ENCODE results near the gene EDNRA. TPM values are rescaled to one million over a fixed set of nuclear protein-coding genes. Genes with fewer than 3 reads are reported as not detected.

Gene EDNRA
- total RNA-seq, 4 donors from 2014 or later, result 12.7 to 25.5 (median 19.4) TPM

- Histone ChIP-seq H3K9me3 (no peaks in the 10 kb centered on the region), H3K27me3 (no peaks in the 10 kb centered on the region), H3K4me1 (peaks cover 0 to 21% (median 0%) of the 10 kb centered on the region in 4 donors), H3K36me3 (no peaks in the 10 kb centered on the region), H3K27ac (peak overlapping the region in 2 of 4 donors; percentile 57 to 85), H3K4me3 (no peak overlapping the region)
- no peak for TF ChIP-seq POLR2A (IDR thresholded peaks at IDR 0.05)
- TF ChIP-seq EP300 (IDR thresholded peaks at IDR 0.05), result peak in 1 of 2 donors; percentile 35
- WGBS, 2 donors, result 49 to 72% methylated on average over 5 of the region's 5 CpGs
- DNase-seq (ENCODE audit: low spot score in 2 of 2), result peak; percentile 63
Measured at GRCh38 chr4:147479786-147480185, 1.1 kb upstream of the EDNRA start.

GRCh38 chr4:147480502-147480890 is 401 bp upstream of the EDNRA start:
- Histone ChIP-seq H3K36me3 (no peaks in the 10 kb centered on the region), H3K4me1 (peaks cover 0 to 21% (median 0%) of the 10 kb centered on the region in 4 donors), H3K27me3 (no peaks in the 10 kb centered on the region), H3K27ac (peak overlapping the region in 3 of 4 donors; percentile 57 to 85 (median 57)), H3K4me3 (peak overlapping the region; percentile 36 to 59 (median 40)), H3K9me3 (no peaks in the 10 kb centered on the region)
- WGBS, 2 donors, result 53 to 76% methylated on average over 11 of the region's 11 CpGs
- TF ChIP-seq EP300 (IDR thresholded peaks at IDR 0.05), result no peak
- TF ChIP-seq POLR2A (IDR thresholded peaks at IDR 0.05), result no peak
- TF ChIP-seq CTCF (IDR thresholded peaks at IDR 0.05), result no peak
- DNase-seq (ENCODE audit: low spot score in 2 of 2), result no peak

GRCh38 chr4:147481577-147482109 is 746 bp downstream of the EDNRA start:
- Histone ChIP-seq H3K27me3 (no peaks in the 10 kb centered on the region), H3K4me3 (peak overlapping the region; percentile 36 to 59 (median 40)), H3K36me3 (no peaks in the 10 kb centered on the region), H3K27ac (peak overlapping the region in 3 of 4 donors; percentile 57 to 85 (median 57)), H3K4me1 (peaks cover 0 to 21% (median 0%) of the 10 kb centered on the region in 4 donors), H3K9me3 (no peaks in the 10 kb centered on the region)
- WGBS, 2 donors, result 6 to 9% methylated on average over 8 to 12 of the region's 13 CpGs
- TF ChIP-seq CTCF (IDR thresholded peaks at IDR 0.05) (no peak), EP300 (IDR thresholded peaks at IDR 0.05) (no peak), POLR2A (IDR thresholded peaks at IDR 0.05) (no peak)
- no peak for DNase-seq (ENCODE audit: low spot score in 2 of 2)

- no peaks in the 10 kb centered on the region for H3K36me3 ChIP-seq
- H3K27me3 ChIP-seq, result no peaks in the 10 kb centered on the region
- H3K9me3 ChIP-seq, result no peaks in the 10 kb centered on the region
- DNase-seq (ENCODE audit: low spot score in 2 of 2), result no peak
- peaks cover 0 to 21% (median 0%) of the 10 kb centered on the region in 4 donors for H3K4me1 ChIP-seq
- peak overlapping the region in 2 of 4 donors; percentile 57 to 85 for H3K27ac ChIP-seq
- TF ChIP-seq POLR2A (IDR thresholded peaks at IDR 0.05) (no peak), EP300 (IDR thresholded peaks at IDR 0.05) (no peak), CTCF (IDR thresholded peaks at IDR 0.05) (no peak)
- 51 to 62% methylated on average over 2 of the region's 2 CpGs for WGBS, 2 donors
- peak overlapping the region in 2 of 4 donors; percentile 36 to 59 for H3K4me3 ChIP-seq
Measured at GRCh38 chr4:147482281-147482680, 1.4 kb downstream of the EDNRA start.

- no peaks in the 10 kb centered on the region for H3K36me3 ChIP-seq
- no peak overlapping the region for H3K4me3 ChIP-seq
- H3K27me3 ChIP-seq, result no peaks in the 10 kb centered on the region
- no peaks in the 10 kb centered on the region for H3K9me3 ChIP-seq
- peaks cover 0 to 15% (median 0%) of the 10 kb centered on the region in 4 donors for H3K4me1 ChIP-seq
- no peak overlapping the region for H3K27ac ChIP-seq
- WGBS, 2 donors, result 87 to 92% methylated on average over 2 of the region's 2 CpGs
- no peak for TF ChIP-seq CTCF (IDR thresholded peaks at IDR 0.05)
- TF ChIP-seq POLR2A (IDR thresholded peaks at IDR 0.05), result no peak
- no peak for TF ChIP-seq EP300 (IDR thresholded peaks at IDR 0.05)
- no peak for DNase-seq (ENCODE audit: low spot score in 2 of 2)
Measured at GRCh38 chr4:147485167-147485566, 4.3 kb downstream of the EDNRA start.
